Endothelial cell (in vitro differentiated cells): Measurements from ENCODE around the gene DOHH. TPM values are rescaled to one million over a fixed set of nuclear protein-coding genes. Genes with fewer than 3 reads are reported as not detected.

Experiments used
- DNase-seq: peaks from one replicate; pipeline ENCODE4 v3.0.0; 2021; ENCODE audit warnings: low spot score
- H3K27ac Mint-ChIP-seq: one replicate; pipeline ENCODE4 v1.8.0; 2021; ENCODE audit warnings: mixed read lengths, inconsistent platforms; ENCODE audit not compliant: unreplicated experiment
- H3K27me3 Mint-ChIP-seq: one replicate; pipeline ENCODE4 v1.8.0; 2021; ENCODE audit warnings: mild to moderate bottlenecking, moderate library complexity, mixed read lengths, inconsistent platforms; ENCODE audit not compliant: unreplicated experiment
- H3K36me3 Mint-ChIP-seq: one replicate; pipeline ENCODE4 v1.8.0; 2021; ENCODE audit warnings: mild to moderate bottlenecking, low read depth, mixed read lengths, inconsistent platforms; ENCODE audit not compliant: unreplicated experiment
- H3K4me1 Mint-ChIP-seq: one replicate; pipeline ENCODE4 v1.8.0; 2021; ENCODE audit warnings: mild to moderate bottlenecking, mixed read lengths, inconsistent platforms; ENCODE audit not compliant: unreplicated experiment
- H3K4me3 Mint-ChIP-seq: one replicate; pipeline ENCODE4 v1.8.0; 2021; ENCODE audit warnings: mild to moderate bottlenecking, mixed read lengths, inconsistent platforms; ENCODE audit not compliant: unreplicated experiment
- H3K9me3 Mint-ChIP-seq: one replicate; pipeline ENCODE4 v1.8.0; 2021; ENCODE audit warnings: mixed read lengths, inconsistent platforms; ENCODE audit not compliant: unreplicated experiment
- CTCF ChIP-seq: fragments of 200-600 bp; sonication (generic); IDR thresholded peaks from one replicate; pipeline ENCODE4 v1.5.0; 2021; ENCODE audit warnings: antibody characterized with exemption; ENCODE audit not compliant: unreplicated experiment
- total RNA-seq: library from RNA; stranded (reverse); fragmentation: NEBNext Ultra II Directional; extraction: Animal tissue kit (Norgen Biotek cat#: 25700); gene quantifications from one replicate; pipeline ENCODE4 v1.2.1, GENCODE V29; 2021; ENCODE audit not compliant: unreplicated experiment

DOHH gene
- total RNA-seq, 1 donor from 2014 or later = 8.7 TPM

GRCh38 chr19:3547301-3547731, 46.8 kb upstream of the DOHH start:
- H3K9me3 Mint-ChIP-seq = no peaks in the 10 kb centered on the region
- peaks cover 4% of the 10 kb centered on the region for H3K4me1 Mint-ChIP-seq
- H3K27ac Mint-ChIP-seq = no peak overlapping the region
- H3K36me3 Mint-ChIP-seq = peaks cover 5% of the 10 kb centered on the region
- TF ChIP-seq CTCF = peak; percentile 68
- DNase-seq = no peak
- peaks cover 10% of the 10 kb centered on the region for H3K27me3 Mint-ChIP-seq
- no peak overlapping the region for H3K4me3 Mint-ChIP-seq

GRCh38 chr19:3546119-3546518, 45.6 kb upstream of the DOHH start:
- no peak for TF ChIP-seq CTCF
- peaks cover 14% of the 10 kb centered on the region for H3K27me3 Mint-ChIP-seq
- H3K27ac Mint-ChIP-seq = no peak overlapping the region
- peaks cover 5% of the 10 kb centered on the region for H3K36me3 Mint-ChIP-seq
- no peak overlapping the region for H3K4me3 Mint-ChIP-seq
- no peak for DNase-seq
- H3K4me1 Mint-ChIP-seq = no peaks in the 10 kb centered on the region
- no peaks in the 10 kb centered on the region for H3K9me3 Mint-ChIP-seq

GRCh38 chr19:3545669-3546034, 45.2 kb upstream of the DOHH start:
- Mint-ChIP-seq H3K27me3 (peaks cover 14% of the 10 kb centered on the region), H3K27ac (no peak overlapping the region), H3K4me1 (no peaks in the 10 kb centered on the region), H3K9me3 (no peaks in the 10 kb centered on the region), H3K4me3 (peak overlapping the region; percentile 37), H3K36me3 (peaks cover 5% of the 10 kb centered on the region)
- TF ChIP-seq CTCF = no peak
- DNase-seq = no peak

- no peaks in the 10 kb centered on the region for H3K9me3 Mint-ChIP-seq
- H3K36me3 Mint-ChIP-seq = peaks cover 5% of the 10 kb centered on the region
- H3K27me3 Mint-ChIP-seq = peaks cover 13% of the 10 kb centered on the region
- no peak overlapping the region for H3K4me3 Mint-ChIP-seq
- peak overlapping the region; percentile 42 for H3K27ac Mint-ChIP-seq
- peak; percentile 97 for TF ChIP-seq CTCF
- no peaks in the 10 kb centered on the region for H3K4me1 Mint-ChIP-seq
- DNase-seq = peak; percentile 95
Observed at GRCh38 chr19:3544742-3545668, 44.5 kb upstream of the DOHH start.

DNA sequence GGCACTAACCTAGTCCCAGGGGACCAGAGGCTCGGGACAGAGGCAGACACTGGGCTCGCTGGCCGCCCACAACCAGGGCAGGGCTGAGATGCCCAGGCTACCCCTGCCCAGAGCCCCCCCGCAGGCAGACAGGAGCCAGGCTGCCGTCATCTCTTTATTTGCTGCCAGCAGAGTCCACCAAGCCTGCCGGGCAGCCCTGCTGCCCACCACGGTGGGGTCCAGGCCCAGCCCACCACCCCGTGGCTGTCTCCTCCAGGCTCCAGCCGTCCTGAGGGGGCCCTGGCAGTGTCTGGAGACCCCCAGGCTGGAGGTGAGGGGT, 43.5 kb upstream of the DOHH start:
- Mint-ChIP-seq H3K9me3 (no peaks in the 10 kb centered on the region), H3K36me3 (peaks cover 8% of the 10 kb centered on the region), H3K4me3 (no peak overlapping the region), H3K27me3 (peaks cover 13% of the 10 kb centered on the region), H3K27ac (no peak overlapping the region), H3K4me1 (peaks cover 2% of the 10 kb centered on the region)
- no peak for TF ChIP-seq CTCF
- no peak for DNase-seq
